Gastroesophageal sphincter (tissue), 4 donors: ENCODE results near the gene KLHL30. TPM values are rescaled to one million over a fixed set of nuclear protein-coding genes. Genes with fewer than 3 reads are reported as not detected.

Experiments
- ATAC-seq: fragments of 150-250 bp; one replicate; pipeline ENCODE4 v1.9.1; 2016; ENCODE audit warnings: mild to moderate bottlenecking, moderate library complexity
- H3K27ac ChIP-seq, 4 donors: fragments of 200-600 bp; sonication (generic) in 3 of 4; 1 replicate in 3 of 4; 2 replicates in 1 of 4; pipeline ENCODE4 v1.5.1; 2016 to 2019
- H3K27me3 ChIP-seq: fragments of 200-600 bp; sonication (generic); one replicate; pipeline ENCODE4 v1.5.1; 2019
- H3K36me3 ChIP-seq, 2 donors: fragments of 200-600 bp; sonication (generic); one replicate each; pipeline ENCODE4 v1.5.1; 2019; ENCODE audit warnings: control low read depth in 1 of 2
- H3K4me1 ChIP-seq, 3 donors: fragments of 200-600 bp; sonication (generic); 1 replicate in 2 of 3; 2 replicates in 1 of 3; pipeline ENCODE4 v1.5.1; 2016 to 2019; ENCODE audit warnings: control low read depth in 2 of 3
- H3K4me3 ChIP-seq, 2 donors: fragments of 200-600 bp; sonication (generic); one replicate each; pipeline ENCODE4 v1.5.1; 2019; ENCODE audit warnings: mild to moderate bottlenecking in 1 of 2, moderate library complexity in 1 of 2
- H3K9me3 ChIP-seq, 3 donors: fragments of 200-600 bp; sonication (generic); one replicate each; pipeline ENCODE4 v1.5.1; 2017 to 2019; ENCODE audit warnings: control low read depth in 2 of 3
- CTCF ChIP-seq, 4 experiments: fragments of 200-600 bp in 2 of 4; fragments of 450-650 bp in 2 of 4; sonication (generic) in 1 of 4; IDR thresholded peaks; one replicate each; pipeline ENCODE4 v1.5.1; 2017 to 2019; ENCODE audit warnings: antibody characterized with exemption in 4 of 4, mild to moderate bottlenecking in 2 of 4, moderate library complexity in 2 of 4
- EP300 ChIP-seq: sonication (generic); formaldehyde crosslinking; IDR thresholded peaks from one replicate; pipeline ENCODE4 v1.6.1; 2017; ENCODE audit warnings: antibody characterized with exemption, mild to moderate bottlenecking
- POLR2A ChIP-seq, 2 donors: fragments of 450-650 bp; IDR thresholded peaks; one replicate each; pipeline ENCODE4 v1.6.1; 2017; ENCODE audit warnings: antibody characterized with exemption in 2 of 2, mild to moderate bottlenecking in 2 of 2, moderate library complexity in 1 of 2
- POLR2AphosphoS5 ChIP-seq: sonication (generic); formaldehyde crosslinking; IDR thresholded peaks from one replicate; pipeline ENCODE4 v1.6.1; 2017; ENCODE audit warnings: antibody characterized with exemption
- WGBS, 2 donors: methylation state at CpG; one replicate each; pipeline ENCODE4 v1.1.5; 2018; ENCODE audit warnings: low coverage in 1 of 2; 5-methylcytosine and 5-hydroxymethylcytosine counted together
- total RNA-seq, 4 donors: library from RNA; depleted of rRNA; stranded (reverse); fragments of >200 nt; gene quantifications; one replicate each; pipeline ENCODE4 v1.1.0, GENCODE V29; 2016

Gene KLHL30
- total RNA-seq, 4 donors from 2014 or later, result 1.3 to 8.1 (median 3.7) TPM

DNA sequence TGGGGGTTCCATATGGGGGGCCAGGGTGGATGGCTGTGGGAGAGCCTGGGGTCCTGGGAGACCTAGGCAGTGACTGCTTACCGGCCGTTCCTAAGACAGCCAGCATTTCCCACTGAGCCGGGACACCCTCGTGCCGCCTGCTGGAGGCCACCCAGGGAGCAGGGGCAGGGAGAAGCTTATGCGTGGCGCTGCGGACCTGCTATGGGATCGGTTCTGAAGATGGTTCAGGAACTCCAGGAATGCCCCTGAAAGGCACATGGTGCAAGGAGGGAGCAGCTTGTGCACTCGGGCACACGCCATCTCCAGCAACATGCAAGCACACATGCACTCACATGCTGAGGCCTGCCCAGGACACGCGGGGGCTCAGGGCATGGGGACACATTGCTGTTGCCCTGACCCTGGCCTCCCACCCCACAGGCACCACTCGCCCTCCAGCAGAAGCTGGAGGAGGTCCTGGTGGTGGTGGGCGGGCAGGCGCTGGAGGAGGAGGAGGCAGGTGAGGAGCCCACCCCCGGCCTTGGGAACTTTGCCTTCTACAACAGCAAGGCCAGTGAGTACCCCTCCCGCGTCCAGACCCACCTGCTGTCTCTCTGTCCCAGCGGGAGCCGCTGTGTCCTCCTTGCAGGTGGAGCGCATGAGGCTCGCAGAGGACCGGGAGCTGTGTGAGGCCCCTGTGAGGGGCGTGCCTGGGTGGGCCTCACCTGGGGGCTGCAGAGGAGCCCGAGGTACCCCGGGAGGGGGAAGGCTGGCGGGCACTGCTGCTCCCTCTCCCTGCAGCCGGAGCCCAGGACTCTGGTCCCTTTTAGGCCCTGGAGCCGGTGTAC lies 4.1 kb downstream of the KLHL30 start:
- H3K36me3 ChIP-seq, result peaks cover 0 to 6% of the 10 kb centered on the region in 2 donors
- H3K9me3 ChIP-seq, result no peaks in the 10 kb centered on the region
- TF ChIP-seq CTCF (IDR thresholded peaks at IDR 0.05) (no peak), POLR2AphosphoS5 (no peak), POLR2A (IDR thresholded peaks at IDR 0.05) (no peak), EP300 (no peak)
- no peak overlapping the region for H3K4me3 ChIP-seq
- WGBS, 2 donors, result 100% methylated on average over 1 of the region's 30 CpGs; no CpG with 5 or more reads in 1 of the 2 donors
- peaks cover 0 to 55% (median 17%) of the 10 kb centered on the region in 3 donors for H3K4me1 ChIP-seq
- H3K27me3 ChIP-seq, result no peaks in the 10 kb centered on the region
- ATAC-seq, result no peak
- H3K27ac ChIP-seq, result no peak overlapping the region

GRCh38 chr2:238143239-238143951 lies 4.9 kb downstream of the KLHL30 start:
- peak overlapping the region in 1 of 4 donors; percentile 35 for H3K27ac ChIP-seq
- H3K4me1 ChIP-seq, result peaks cover 0 to 47% (median 13%) of the 10 kb centered on the region in 3 donors
- WGBS, 2 donors, result no CpG with 5 or more reads among the region's 20 CpGs
- no peak for ATAC-seq
- H3K9me3 ChIP-seq, result no peaks in the 10 kb centered on the region
- TF ChIP-seq CTCF (IDR thresholded peaks at IDR 0.05), result no peak
- no peak for TF ChIP-seq POLR2A (IDR thresholded peaks at IDR 0.05)
- no peak for TF ChIP-seq EP300
- TF ChIP-seq POLR2AphosphoS5, result no peak
- no peak overlapping the region for H3K4me3 ChIP-seq
- peaks cover 0 to 6% of the 10 kb centered on the region in 2 donors for H3K36me3 ChIP-seq
- H3K27me3 ChIP-seq, result no peaks in the 10 kb centered on the region

- WGBS, 2 donors, result no CpG with 5 or more reads among the region's 5 CpGs
- no peak for TF ChIP-seq EP300
- no peak for TF ChIP-seq CTCF (IDR thresholded peaks at IDR 0.05)
- no peak for TF ChIP-seq POLR2A (IDR thresholded peaks at IDR 0.05)
- no peak for TF ChIP-seq POLR2AphosphoS5
- peaks cover 0 to 6% of the 10 kb centered on the region in 2 donors for H3K36me3 ChIP-seq
- H3K9me3 ChIP-seq, result no peaks in the 10 kb centered on the region
- ATAC-seq, result no peak
- H3K4me1 ChIP-seq, result peaks cover 0 to 38% (median 6%) of the 10 kb centered on the region in 3 donors
- H3K27me3 ChIP-seq, result no peaks in the 10 kb centered on the region
- no peak overlapping the region for H3K4me3 ChIP-seq
- no peak overlapping the region for H3K27ac ChIP-seq
These were observed 5.8 kb downstream of the KLHL30 start for GRCh38 chr2:238144262-238144661.

- H3K4me1 ChIP-seq, result peaks cover 0 to 32% (median 3%) of the 10 kb centered on the region in 3 donors
- H3K9me3 ChIP-seq, result no peaks in the 10 kb centered on the region
- H3K27me3 ChIP-seq, result no peaks in the 10 kb centered on the region
- H3K27ac ChIP-seq, result no peak overlapping the region
- ATAC-seq, result no peak
- no CpG with 5 or more reads among the region's 12 CpGs for WGBS, 2 donors
- H3K36me3 ChIP-seq, result peaks cover 0 to 6% of the 10 kb centered on the region in 2 donors
- no peak overlapping the region for H3K4me3 ChIP-seq
- TF ChIP-seq CTCF (IDR thresholded peaks at IDR 0.05) (no peak), POLR2A (IDR thresholded peaks at IDR 0.05) (no peak), POLR2AphosphoS5 (no peak), EP300 (no peak)
These were observed 6.6 kb downstream of the KLHL30 start for GRCh38 chr2:238145046-238145445.
